HG03045 (cell line): ENCODE results near the gene CAMK2G.
"Not testable (repeated sequence)": the region's sequence is repeated elsewhere in the genome, so short reads cannot be mapped to it uniquely, and the experiment has no call there.

ENCODE experiments used
- ATAC-seq: cut with Tn5 transposase; IDR thresholded peaks from one replicate; pipeline ENCODE4 v1.9.1; 2021; ENCODE audit warnings: mild to moderate bottlenecking, moderate library complexity; ENCODE audit not compliant: unreplicated experiment

Gene CAMK2G

DNA sequence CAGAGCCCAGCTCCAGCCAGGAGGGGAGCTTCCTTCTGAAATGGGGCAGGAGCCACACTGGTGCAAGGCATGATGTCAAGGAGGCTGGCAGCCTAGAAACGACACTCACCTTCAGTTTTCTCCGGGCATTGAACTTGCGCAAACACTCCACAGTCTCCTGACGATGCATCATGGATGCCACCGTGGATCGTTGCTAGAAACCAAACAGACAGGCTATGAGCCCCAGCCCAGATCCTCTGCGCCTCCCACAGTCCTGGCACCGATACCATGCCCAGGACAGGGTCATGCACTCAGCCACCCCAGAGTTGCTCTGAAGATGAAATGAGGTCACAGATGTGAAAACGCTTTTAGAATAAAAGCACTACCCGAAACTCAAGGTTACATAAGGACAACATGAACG is 32.0 kb downstream of the CAMK2G start:
- ATAC-seq, result no peak

GRCh38 chr10:73841526-73842285 is 32.6 kb downstream of the CAMK2G start:
- ATAC-seq, result no peak

GRCh38 chr10:73841061-73841421 is 33.3 kb downstream of the CAMK2G start:
- no peak for ATAC-seq

GRCh38 chr10:73840403-73841060 is 33.8 kb downstream of the CAMK2G start:
- ATAC-seq, result no peak

GRCh38 chr10:73840056-73840402 is 34.3 kb downstream of the CAMK2G start:
- ATAC-seq, result no peak

- no peak for ATAC-seq
Measured at GRCh38 chr10:73839276-73839966, 34.9 kb downstream of the CAMK2G start.

DNA sequence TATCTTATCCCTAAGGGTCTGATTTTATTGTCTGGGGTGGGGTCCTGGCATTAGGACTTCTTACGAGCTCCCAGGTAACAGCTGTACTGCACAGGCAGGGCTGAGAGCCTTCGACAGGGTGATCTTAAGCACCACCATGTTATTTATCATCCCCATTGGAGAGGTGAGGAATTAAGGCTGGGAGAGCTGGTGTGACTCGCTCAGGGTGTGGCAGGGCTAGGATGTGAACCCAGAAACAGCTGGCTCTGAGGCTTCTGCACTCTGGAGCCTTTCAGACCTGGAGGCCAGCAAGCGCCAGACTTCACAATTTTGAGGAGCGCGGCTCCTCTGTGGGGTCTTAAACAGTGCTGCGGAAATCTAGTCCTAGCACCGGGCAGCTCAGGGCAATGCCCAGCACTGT is 35.5 kb downstream of the CAMK2G start:
- ATAC-seq, result no peak

DNA sequence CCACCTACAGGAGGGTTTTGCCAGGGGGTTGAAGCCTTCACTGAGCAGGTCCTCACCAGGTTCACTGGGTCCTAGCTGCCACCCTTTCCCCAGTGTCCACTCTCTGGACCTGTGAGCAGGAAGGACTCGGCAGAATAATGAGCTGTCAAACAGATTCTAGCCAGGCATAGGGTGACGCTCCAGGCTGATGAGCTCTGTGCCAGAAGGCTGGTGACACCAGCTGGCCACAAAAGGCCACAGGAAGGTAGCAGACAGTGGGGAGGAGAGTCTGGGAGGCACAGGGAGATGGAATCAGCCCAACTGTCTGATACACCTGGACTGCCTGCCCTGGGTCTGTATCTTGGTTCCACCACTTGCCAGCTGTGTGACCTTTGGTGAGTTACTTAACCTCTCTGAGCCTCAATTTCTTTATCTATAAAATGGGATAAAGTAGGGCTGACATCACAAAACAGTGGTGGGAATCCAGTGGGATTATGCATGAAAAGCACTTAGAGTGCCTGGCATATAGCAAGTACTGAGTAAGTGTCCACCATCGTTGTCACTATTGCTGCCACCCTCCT is 36.3 kb downstream of the CAMK2G start:
- ATAC-seq, result no peak

- no peak for ATAC-seq
Measured at GRCh38 chr10:73837072-73837471, 37.3 kb downstream of the CAMK2G start.

DNA sequence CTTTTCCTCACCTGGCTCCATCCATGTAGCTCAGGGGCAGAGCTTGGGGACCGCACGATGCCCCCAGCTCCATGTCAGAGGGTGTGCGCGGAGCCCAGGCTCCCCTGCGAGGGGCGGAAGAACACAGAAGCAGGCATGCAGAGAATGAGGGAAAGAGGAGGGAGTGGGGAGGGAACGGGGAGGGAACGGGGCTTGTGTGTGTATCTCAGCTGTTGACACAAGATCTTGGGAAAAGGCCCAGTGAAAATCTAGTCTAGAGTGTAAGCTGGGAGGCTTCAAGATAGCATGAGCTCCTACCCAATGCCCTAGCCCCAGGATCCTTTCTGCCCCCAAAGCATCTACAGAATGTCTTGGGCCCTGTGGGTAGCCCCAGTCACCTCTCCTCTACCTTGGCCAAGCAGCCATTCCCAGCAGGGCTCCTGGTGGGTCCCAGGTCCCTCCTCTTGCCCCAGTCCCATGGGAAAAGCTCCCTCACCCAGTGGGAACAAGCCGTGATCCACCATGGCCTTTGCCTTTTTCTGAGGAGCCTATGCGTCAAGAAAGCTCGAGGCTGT is 37.9 kb downstream of the CAMK2G start:
- ATAC-seq, result no peak

GRCh38 chr10:73829090-73829489 is 45.3 kb downstream of the CAMK2G start:
- ATAC-seq, result not testable (repeated sequence)

GRCh38 chr10:73828161-73828560 is 46.2 kb downstream of the CAMK2G start:
- no peak for ATAC-seq

GRCh38 chr10:73827346-73828089 is 46.8 kb downstream of the CAMK2G start:
- no peak for ATAC-seq

- no peak for ATAC-seq
Measured at GRCh38 chr10:73824146-73824725, 50.1 kb downstream of the CAMK2G start.

- no peak for ATAC-seq
Measured at GRCh38 chr10:73823391-73823790, 51.0 kb downstream of the CAMK2G start.

DNA sequence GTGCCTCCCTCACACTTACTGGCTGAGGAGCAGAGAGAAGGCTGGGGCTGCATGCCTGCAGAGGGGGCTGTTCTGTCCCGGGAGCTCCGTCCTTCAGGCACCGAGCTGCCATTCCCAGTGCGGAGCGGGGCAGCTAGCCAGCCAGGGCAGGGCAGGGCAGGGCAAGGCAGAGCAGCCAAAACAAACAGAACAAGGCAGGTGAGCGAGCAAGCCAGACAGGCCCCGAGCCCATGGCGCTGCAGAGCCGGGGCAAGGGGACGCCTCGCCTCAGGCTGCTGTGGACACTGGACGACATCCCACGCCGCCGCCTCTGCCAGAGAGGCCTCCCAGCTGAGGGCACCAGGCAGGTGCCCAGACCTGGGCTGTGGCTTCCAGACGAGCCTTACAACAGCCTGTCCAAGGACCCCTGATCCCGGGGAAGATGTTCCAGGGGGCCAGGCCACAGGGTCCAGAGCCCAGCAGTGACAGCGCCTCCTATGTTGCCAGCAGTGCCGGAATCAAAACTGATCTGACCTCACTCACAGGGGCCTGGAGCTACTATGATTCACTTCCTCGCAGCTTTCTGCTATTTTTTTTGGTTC is 54.8 kb downstream of the CAMK2G start:
- ATAC-seq, result no peak

DNA sequence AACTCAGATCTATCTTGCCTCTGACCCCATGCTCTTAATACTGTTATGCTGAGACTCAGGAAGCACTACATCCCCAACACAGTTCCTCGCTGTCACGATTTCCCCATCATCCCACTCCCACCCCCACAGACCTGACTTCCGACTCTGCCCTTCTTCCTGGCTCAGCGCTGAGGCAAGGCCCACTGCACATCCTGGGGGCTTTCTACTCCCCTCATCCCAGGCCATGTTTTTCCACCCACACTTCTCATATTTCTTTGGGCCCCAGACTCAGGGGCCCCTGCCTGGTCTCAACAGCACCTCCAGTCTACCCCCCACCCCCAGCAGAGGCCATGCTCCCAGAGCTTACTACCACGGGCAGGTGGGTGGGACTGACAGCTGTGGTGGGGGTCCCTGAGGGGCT is 55.3 kb downstream of the CAMK2G start:
- ATAC-seq, result no peak

DNA sequence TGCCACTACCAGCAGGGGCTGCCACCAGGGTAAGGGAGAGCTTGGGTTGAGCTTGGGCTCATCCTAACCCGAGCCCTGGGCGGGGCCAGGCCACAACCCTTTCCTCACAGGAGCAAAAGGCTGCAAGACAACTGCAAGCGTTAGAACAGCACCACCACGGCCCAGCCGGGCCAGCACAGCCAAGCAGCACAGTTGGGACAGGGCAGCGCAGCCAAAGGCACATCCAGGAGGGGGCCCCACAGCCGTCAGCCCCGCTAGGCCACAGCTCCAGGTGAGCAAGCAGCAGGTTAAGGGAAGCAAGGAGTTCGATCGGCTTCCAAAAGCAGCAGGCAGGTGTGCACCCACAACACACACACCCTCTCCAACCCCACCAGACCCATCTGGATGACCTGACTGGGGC is 56.0 kb downstream of the CAMK2G start:
- no peak for ATAC-seq

GRCh38 chr10:73817826-73818225 is 56.5 kb downstream of the CAMK2G start:
- no peak for ATAC-seq
